Endothelial cell (in vitro differentiated cells): ENCODE measurements around the gene SPATS1. TPM values are rescaled to one million over a fixed set of nuclear protein-coding genes. Genes with fewer than 3 reads are reported as not detected.

ENCODE experiments used
- DNase-seq: peaks from one replicate; pipeline ENCODE4 v3.0.0; 2021; ENCODE audit warnings: low spot score
- H3K27ac Mint-ChIP-seq: one replicate; pipeline ENCODE4 v1.8.0; 2021; ENCODE audit warnings: mixed read lengths, inconsistent platforms; ENCODE audit not compliant: unreplicated experiment
- H3K27me3 Mint-ChIP-seq: one replicate; pipeline ENCODE4 v1.8.0; 2021; ENCODE audit warnings: mild to moderate bottlenecking, moderate library complexity, mixed read lengths, inconsistent platforms; ENCODE audit not compliant: unreplicated experiment
- H3K36me3 Mint-ChIP-seq: one replicate; pipeline ENCODE4 v1.8.0; 2021; ENCODE audit warnings: mild to moderate bottlenecking, low read depth, mixed read lengths, inconsistent platforms; ENCODE audit not compliant: unreplicated experiment
- H3K4me1 Mint-ChIP-seq: one replicate; pipeline ENCODE4 v1.8.0; 2021; ENCODE audit warnings: mild to moderate bottlenecking, mixed read lengths, inconsistent platforms; ENCODE audit not compliant: unreplicated experiment
- H3K4me3 Mint-ChIP-seq: one replicate; pipeline ENCODE4 v1.8.0; 2021; ENCODE audit warnings: mild to moderate bottlenecking, mixed read lengths, inconsistent platforms; ENCODE audit not compliant: unreplicated experiment
- H3K9me3 Mint-ChIP-seq: one replicate; pipeline ENCODE4 v1.8.0; 2021; ENCODE audit warnings: mixed read lengths, inconsistent platforms; ENCODE audit not compliant: unreplicated experiment
- total RNA-seq: library from RNA; stranded (reverse); fragmentation: NEBNext Ultra II Directional; extraction: Animal tissue kit (Norgen Biotek cat#: 25700); gene quantifications from one replicate; pipeline ENCODE4 v1.2.1, GENCODE V29; 2021; ENCODE audit not compliant: unreplicated experiment
- TF ChIP-seq, protein P1 (sequence below): fragments of 200-600 bp; sonication (generic); IDR thresholded peaks from one replicate; pipeline ENCODE4 v1.5.0; 2021; ENCODE audit warnings: antibody characterized with exemption; ENCODE audit not compliant: unreplicated experiment

The SPATS1 gene
- total RNA-seq, 1 donor from 2014 or later: not detected

DNA sequence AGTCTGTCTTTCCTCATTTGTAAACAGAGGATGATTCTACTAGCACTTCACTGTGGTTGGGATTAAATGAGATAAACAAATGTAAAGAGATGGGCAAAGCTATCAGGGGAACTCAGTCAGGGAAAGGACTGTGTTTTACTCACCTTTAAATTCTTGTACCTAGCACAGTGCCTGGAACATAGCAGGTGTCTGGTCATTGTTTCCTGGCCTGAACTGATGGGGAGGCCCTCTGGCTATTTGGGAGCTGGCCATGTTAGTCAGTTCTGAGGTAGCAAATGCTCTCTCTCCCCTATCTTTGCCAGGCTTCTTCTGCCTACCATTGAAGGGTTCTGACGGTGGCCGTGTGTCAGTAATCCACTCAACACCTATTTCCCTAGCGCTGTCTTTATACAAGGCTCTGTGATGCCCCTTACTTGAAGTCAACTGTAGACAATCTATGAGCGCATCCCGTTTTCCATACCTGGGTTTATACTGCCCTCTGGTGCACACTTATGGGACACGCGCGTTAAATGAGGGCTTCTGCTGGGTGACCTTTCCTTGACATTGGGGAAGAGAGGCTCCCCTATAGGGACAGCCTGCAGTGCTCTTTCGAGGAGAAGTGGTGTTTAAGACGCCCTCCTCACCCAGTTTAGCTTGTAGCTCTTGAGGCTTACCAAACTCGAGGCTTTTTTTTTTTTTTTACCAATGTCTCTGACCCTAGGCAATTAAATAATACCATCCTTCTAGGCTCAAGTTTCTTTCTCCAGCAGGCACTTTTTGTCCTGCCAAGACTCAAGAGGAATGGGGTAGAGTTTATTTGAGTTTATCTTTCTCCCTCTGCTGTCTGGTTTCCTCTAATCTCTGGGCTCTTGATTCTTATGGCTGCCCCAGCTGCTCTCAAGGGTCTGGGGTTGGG, 4.0 kb upstream of the SPATS1 start:
- Mint-ChIP-seq H3K27ac (no peak overlapping the region), H3K27me3 (no peaks in the 10 kb centered on the region), H3K4me1 (peaks cover 8% of the 10 kb centered on the region), H3K9me3 (no peaks in the 10 kb centered on the region), H3K36me3 (no peaks in the 10 kb centered on the region), H3K4me3 (no peak overlapping the region)
- TF ChIP-seq, protein P1, sequence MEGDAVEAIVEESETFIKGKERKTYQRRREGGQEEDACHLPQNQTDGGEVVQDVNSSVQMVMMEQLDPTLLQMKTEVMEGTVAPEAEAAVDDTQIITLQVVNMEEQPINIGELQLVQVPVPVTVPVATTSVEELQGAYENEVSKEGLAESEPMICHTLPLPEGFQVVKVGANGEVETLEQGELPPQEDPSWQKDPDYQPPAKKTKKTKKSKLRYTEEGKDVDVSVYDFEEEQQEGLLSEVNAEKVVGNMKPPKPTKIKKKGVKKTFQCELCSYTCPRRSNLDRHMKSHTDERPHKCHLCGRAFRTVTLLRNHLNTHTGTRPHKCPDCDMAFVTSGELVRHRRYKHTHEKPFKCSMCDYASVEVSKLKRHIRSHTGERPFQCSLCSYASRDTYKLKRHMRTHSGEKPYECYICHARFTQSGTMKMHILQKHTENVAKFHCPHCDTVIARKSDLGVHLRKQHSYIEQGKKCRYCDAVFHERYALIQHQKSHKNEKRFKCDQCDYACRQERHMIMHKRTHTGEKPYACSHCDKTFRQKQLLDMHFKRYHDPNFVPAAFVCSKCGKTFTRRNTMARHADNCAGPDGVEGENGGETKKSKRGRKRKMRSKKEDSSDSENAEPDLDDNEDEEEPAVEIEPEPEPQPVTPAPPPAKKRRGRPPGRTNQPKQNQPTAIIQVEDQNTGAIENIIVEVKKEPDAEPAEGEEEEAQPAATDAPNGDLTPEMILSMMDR: peak; percentile 63
- DNase-seq: peak; percentile 70

DNA sequence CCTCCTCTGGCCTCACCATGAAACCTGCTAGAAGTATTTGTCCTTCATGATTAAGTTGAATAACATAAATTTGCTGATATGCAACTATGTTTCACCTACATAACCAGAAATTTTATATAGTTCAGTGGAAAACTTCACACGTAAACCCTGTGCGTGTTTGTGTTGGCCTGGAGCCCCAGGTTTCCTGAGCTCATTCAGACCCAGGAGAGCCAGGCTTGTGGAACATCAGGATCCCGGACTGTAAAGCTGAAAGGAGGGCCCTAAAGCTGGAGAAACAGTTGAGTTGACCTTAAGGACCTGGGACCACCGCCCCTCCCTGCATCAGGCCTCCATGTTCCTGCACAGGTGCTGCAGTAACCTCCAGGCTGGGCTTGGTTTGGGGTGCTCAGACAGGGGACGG, 3.1 kb upstream of the SPATS1 start:
- H3K4me3 Mint-ChIP-seq: no peak overlapping the region
- no peak overlapping the region for H3K27ac Mint-ChIP-seq
- no peaks in the 10 kb centered on the region for H3K36me3 Mint-ChIP-seq
- no peak for DNase-seq
- H3K9me3 Mint-ChIP-seq: no peaks in the 10 kb centered on the region
- peaks cover 8% of the 10 kb centered on the region for H3K4me1 Mint-ChIP-seq
- H3K27me3 Mint-ChIP-seq: peaks cover 1% of the 10 kb centered on the region
- TF ChIP-seq, protein P1: no peak

DNA sequence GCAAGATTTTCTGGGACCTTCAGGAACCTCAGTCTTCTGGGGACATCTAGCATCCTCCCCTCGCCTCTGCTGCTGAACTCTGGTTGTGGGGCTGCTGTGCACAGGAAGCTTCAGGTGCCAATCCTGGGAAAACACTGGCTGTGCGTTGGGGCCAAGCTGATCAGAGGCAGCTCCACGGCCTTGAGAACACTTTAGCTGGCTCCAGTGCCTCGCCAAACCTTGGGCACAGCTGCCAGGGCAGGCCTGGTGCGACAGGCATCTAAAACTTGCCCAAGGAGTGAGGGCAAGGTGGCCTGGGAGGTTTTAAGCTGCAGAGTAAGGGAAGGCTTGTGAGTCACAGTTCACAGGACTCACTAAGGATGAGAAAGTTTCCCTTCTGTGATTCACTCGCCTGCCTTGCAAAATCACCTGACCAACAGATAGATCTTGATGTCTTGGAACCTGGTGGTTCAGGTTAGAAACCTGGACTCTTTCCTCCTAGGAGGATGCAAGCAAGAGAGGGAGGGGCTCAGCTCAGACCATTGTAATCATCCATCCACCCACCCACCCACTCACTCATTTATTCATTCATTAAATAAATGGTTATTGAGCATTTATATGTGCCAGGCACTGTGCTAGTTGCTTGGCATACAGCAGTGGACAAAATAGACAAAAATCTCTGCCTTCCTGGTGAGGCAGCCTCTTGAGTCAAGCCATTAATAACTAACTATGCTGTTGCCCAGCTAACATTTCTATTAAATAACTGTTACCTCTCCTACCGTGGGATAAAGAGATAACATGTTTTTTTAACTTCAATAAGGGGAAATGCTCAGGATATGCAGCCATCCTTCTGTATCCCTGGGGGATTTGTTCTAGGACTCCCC, 2.5 kb upstream of the SPATS1 start:
- Mint-ChIP-seq H3K4me1 (peaks cover 8% of the 10 kb centered on the region), H3K27me3 (peaks cover 3% of the 10 kb centered on the region), H3K36me3 (no peaks in the 10 kb centered on the region), H3K27ac (no peak overlapping the region), H3K4me3 (no peak overlapping the region), H3K9me3 (no peaks in the 10 kb centered on the region)
- no peak for DNase-seq
- TF ChIP-seq, protein P1: no peak

DNA sequence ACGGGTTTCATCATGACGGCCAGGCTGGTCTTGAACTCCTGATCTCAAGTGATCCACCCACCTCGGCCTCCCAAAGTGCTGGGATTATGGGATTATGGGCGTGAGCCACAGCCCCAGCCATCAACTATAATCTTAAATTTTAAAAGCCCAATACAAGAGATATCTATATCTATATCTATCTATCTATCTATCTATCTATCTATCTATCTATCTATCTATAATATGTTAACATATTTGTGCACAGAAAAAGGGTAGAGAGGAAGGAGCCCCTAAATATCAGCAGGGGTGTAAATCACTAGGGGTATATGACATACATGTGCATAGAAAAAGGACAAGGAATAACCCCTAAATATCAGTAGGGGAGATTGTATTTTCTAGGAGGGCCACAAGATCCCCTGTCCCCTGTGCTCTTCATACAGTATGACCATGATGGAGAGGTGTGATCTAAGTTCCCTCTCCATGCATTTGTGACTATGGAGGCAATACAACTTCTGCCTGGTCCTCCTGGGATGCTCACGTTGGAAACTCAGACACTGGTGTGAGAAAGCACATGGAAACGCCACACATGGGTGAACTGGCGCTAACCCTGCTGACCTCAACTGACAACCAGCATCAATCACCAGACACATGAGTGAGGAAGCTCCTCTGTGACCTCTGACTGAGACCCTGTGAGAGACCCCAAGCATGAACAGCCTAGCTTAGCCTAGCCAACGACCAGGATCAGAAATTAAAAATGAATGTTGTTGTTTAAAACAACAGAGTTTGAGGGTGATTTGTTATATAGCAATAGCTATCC, 1.2 kb upstream of the SPATS1 start:
- Mint-ChIP-seq H3K4me1 (no peaks in the 10 kb centered on the region), H3K9me3 (no peaks in the 10 kb centered on the region), H3K27ac (no peak overlapping the region), H3K27me3 (peaks cover 3% of the 10 kb centered on the region), H3K36me3 (no peaks in the 10 kb centered on the region), H3K4me3 (no peak overlapping the region)
- no peak for DNase-seq
- TF ChIP-seq, protein P1: no peak
